GM18519 (cell line): ENCODE measurements around the gene SMIM8.
A peak's percentile ranks its signal among the peaks of the same experiment; 100 is the strongest.

Experiments
- ATAC-seq: cut with Tn5 transposase; IDR thresholded peaks from one replicate; pipeline ENCODE4 v1.9.1; 2021; ENCODE audit warnings: mild to moderate bottlenecking, moderate library complexity; ENCODE audit not compliant: unreplicated experiment, low FRiP score

Gene SMIM8

DNA sequence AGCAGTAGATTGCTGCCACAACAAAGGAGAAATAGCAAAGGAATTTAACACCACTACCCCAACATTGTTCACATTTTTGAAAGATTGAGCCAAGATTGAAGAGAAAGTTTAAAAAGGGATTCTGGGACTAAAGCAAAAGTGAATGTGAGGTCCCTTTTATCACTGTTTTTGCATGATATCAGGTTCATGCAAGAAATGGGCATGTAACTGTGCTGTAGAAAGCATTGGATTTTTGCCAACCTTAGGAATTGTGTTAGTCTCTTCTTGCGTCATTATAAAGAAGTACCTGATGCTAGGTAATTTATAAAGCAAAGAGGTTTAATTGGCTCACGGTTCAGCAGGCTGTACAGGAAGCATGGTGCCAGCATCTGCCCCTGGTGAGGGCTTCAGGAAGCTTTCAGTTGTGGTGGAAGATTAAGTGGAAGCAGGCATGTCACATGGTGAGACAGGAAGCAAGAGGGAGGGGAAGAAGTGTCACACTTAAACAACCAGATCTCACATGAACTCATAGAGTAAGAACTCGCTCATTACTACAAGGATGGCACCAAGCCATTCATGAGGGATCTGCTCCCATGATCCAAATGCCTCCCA lies 11.3 kb downstream of the SMIM8 start:
- ATAC-seq, result no peak

DNA sequence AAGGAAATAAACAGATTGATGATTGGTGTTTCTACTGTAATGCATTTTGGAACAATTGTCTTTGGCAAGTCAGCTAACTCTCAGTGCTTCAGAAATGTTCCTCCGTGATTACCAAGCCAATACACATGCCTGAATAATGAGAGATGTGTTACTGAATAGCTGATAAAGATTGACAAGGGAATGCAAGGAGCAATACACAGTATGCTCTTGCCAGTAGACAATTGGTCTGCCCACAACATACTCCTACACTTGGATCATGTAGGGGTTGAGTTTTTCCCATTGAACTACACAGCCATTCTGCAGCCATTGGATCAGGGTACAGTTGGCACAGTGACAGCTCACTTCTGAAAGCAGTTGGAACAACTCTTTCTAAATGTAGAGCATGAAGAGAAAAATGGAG lies 12.3 kb downstream of the SMIM8 start:
- no peak for ATAC-seq

DNA sequence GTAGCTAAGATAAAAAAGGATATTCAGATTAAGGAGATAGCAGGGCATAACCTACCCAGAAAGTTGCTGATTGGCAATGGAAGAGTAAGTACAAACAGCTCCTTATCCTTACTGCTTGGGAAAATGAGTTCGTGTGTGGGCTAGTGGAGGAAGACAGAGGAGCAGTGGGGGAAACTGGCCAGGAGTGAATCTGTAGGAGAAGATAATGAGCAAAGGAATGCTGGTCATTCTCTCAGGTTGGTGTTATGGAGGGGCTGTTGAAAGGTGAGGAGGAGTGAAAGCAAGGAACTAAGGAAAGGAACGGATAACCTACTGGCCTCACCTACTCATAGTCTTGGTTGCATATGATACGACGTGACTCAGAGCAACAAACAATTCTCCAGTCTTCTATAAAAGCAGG lies 14.0 kb downstream of the SMIM8 start:
- no peak for ATAC-seq

DNA sequence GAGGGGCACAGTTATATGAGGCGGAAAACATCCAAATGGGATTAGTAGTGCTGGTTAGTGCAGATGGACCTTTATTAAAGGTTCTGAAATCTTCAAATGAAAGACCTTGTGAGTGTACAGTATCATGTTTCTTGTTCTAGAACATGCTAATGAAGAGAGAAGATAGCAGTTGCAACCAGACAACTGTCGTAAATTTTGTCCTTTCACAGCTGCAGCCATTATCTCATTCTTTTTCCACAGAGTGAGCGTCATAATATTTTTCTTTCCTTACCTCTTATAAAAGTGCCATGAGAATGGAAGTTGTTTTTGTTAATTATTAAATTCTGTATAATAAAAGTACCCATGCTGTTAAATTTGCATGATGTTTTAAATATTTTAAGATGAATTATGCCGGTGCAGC lies 17.8 kb downstream of the SMIM8 start:
- no peak for ATAC-seq

DNA sequence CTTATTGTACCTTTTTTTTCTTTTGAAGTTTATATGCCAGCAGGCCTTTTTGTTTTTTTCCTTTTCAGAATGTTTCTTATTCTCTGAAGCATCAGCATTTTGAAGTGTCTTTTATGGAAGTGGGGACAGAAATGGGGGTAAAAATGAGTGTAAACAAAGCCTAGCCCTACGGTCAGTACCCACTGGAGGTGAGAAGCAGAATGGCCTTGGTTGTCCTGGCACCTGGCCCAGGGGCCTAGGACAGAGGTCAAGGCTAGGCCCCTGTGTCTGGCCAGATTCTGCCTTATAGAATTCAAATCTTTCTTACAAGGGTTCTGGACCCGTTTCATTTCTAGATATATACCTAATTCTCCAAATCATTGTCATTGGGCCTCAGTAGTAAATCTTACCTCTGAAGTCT lies 18.8 kb downstream of the SMIM8 start:
- ATAC-seq, result no peak

DNA sequence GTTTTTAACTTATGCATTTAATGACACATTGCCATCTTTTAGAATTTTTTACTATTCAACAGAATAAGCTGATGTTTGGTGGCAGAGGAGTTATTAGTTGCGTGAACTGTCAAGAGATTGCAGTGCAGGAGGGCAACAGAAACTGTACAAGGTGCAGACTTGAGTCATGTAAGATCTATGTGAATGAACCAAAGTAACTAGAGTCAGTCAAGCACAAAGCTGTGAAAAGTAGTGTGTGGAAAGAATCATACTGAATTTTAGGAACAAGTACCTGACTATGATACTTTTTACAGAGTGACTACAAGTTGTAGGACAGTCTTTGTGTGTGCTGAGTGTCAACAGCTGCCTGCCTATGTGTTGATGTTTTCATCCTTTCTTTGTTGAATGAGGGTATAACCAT lies 19.5 kb downstream of the SMIM8 start:
- peak; percentile 64 for ATAC-seq

DNA sequence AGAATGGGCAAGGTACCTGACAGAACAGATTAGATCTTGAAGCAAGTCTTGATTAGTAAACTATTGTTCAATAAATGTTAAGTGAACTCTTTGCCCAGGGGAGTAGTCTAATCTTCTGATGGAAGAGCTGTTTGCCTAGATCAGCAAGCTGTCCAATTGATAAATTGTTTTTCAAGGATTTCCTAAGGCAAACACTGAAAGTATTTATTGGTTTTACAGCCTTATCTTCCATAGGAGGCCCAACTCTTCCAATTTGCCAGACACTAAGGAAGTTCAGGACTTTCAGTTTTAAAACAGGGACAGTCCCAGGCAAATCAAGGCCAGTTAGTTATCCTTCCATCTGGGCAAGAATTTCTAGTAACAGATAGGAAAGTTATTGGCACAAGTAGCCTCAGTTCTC lies 20.4 kb downstream of the SMIM8 start:
- no peak for ATAC-seq

DNA sequence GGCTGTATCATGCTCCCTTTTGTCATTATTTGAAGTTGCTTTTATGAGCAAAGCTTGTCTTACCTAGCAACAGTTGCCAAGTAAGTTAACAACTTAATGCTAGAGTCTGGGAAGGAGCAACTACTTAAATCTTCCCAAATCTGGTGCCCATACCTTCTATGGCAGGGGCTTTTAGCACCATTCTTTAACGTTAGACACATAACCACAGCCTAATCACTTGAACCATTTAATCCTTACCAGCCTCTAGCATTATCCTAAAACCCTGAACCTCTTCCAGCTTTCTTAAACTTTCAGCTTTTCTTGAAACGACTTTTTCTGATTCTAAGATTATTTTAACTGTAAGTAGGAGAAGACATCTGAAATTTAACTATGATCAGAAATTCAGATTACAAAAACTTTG lies 22.3 kb downstream of the SMIM8 start, which contains the start of gene C6orf163:
Gene C6orf163 (plus strand): TSS at position 83 of the 400 bp plus-strand sequence. CDS start 287 bp downstream, at position 370.
- no peak for ATAC-seq

DNA sequence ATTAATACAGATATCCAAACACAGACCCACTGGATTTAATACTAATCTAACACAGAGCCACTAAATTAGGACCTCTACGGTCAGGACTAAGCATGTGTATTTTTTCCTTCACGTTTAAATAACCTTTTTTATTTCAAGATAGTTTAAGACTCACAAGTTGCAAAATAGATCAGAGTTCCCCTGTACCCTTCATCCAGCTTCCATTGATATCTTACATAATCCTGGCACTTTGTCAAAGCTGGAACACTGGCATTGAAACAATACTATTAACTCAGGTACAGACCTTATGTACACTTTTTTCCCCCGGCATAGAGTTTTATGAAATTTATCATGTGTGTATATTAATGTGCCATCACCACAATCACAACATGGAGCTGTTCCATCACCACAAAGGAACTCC lies 24.3 kb downstream of the SMIM8 start:
- no peak for ATAC-seq

DNA sequence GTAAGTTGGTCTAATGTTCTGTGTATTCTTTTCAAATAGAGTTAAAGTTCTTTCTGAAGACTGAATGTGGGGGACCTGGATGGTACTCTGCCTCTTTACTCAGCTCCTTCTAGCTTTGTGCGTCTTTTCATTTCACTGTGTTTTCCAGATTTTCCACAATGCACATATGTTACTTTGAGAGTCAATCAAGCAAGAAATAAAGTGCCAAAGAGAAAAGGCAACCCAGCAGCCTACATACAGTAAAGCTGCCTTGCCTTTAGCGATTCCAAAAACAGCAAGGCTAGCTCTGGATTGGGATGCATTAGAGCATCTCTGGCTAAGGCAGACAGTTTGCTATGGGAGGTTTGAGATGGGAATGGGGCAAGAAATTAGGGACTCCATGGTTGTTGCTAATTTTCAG lies 27.5 kb downstream of the SMIM8 start:
- ATAC-seq, result no peak

DNA sequence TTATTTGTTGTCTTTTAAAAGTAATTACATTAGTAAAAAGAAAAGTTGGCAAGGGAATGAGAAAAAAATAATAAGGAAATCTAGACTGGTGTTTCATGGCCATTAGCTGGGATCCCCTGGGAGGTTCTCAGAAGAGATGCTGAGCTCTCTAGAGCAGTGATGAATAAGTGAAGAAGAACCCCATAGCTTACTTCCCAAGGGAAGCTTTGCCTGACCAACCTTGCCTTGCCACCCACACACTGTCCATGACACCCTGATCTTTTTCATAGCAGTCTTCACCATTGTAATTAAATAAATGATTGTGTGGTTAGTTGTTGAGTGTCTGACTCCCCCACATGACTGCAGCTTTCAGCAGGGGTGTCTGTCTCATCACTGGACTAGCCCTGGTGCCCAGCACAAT lies 28.1 kb downstream of the SMIM8 start:
- no peak for ATAC-seq

DNA sequence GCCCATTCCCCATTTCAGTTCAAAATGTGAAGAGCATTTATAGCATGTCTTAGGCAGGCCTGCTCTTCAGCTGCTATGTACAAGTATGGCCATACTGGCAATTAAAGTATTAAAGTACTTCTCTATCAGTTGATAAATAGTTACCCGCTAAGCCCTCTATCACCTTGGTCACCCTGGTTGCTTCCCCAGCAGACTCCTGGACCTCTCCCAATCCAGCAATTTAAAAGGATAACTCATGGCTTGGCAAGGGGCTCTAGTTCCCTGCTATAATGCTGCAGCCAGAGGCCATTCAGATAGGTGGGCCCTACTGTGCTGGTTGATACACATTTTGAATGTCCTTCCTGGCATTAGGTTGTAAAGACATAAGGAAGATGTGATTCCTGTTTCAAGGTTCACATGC lies 29.2 kb downstream of the SMIM8 start:
- no peak for ATAC-seq

DNA sequence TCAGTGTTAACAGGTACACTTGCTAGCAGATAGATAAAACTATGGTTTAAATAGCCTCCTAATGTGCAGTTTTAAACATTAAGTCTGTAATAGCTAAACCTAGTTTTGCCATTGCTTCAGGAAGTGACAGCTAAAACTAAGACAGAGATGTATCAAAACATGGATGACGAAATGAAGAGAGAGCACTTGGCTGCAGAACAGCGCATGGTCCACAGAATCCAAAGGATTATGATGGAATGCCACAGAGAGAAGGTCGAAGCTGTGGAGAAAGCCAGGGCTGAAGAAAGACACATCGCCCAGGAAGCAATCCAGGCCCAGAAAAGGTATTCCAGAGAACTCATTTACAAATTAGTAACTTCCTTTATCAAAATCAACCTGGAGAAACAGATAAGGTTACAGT lies 33.8 kb downstream of the SMIM8 start:
- no peak for ATAC-seq

DNA sequence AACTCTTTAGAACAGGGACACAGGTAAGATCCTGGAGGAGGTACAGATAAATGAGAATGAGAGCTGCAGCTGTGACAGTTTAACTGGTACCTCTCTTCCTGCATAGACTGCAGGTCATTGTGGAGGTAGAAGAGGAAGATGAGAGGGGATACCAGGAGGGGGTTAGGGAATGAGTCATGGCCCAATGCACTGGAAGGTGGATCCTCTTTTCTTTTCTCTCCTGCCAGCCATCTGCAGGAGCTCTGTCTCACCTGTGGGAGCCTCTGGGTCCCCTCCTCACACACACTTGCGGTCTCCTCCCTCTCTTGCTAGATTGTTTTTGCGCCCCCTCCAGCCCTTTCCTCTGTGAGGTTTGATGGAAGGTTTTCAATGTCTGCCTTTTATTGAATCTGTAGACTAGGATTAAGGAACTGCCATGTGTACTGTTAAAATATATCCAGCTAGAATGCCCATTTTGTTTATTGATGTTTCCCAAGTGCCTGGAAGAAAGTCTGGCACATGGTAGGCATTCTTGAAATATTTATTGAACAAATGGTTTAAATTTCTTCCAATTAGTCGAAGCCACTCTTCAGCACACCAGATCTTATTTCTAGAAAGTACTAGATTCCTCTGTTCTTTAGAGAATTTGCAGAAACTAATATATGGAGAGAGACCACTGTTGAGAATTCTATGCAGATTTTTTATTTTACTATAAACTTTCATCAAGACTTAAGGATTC lies 35.2 kb downstream of the SMIM8 start:
- ATAC-seq, result no peak

DNA sequence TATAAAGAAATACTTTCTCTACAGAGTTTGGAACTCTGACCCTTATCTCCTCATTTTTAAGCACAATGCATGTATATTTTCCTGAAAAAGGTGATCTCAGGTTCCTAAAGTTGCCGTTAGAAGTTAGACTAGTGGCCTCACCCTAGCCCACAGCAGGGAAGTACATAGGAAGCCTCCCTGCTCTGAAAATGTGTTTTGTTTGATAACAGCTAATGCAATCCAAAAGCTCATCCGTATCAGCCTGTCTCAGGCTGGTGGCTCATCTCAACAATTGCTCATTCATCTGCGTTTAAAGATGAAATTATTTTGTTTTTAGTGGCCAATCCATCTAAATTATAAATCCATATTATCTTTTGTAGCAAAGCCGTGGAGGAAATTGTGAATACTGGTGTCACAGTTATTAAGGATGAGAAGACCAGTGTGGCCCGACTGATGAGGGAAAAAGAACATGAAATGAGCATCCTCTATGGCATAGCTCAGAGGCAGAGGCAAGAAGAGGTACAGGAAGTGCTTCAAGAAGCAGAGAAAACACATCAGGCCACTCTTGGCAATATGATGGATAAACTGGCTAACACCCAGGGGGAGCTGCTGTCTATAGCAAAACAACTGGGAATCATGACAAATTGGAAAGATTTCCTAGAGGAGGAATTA lies 42.3 kb downstream of the SMIM8 start:
- no peak for ATAC-seq

DNA sequence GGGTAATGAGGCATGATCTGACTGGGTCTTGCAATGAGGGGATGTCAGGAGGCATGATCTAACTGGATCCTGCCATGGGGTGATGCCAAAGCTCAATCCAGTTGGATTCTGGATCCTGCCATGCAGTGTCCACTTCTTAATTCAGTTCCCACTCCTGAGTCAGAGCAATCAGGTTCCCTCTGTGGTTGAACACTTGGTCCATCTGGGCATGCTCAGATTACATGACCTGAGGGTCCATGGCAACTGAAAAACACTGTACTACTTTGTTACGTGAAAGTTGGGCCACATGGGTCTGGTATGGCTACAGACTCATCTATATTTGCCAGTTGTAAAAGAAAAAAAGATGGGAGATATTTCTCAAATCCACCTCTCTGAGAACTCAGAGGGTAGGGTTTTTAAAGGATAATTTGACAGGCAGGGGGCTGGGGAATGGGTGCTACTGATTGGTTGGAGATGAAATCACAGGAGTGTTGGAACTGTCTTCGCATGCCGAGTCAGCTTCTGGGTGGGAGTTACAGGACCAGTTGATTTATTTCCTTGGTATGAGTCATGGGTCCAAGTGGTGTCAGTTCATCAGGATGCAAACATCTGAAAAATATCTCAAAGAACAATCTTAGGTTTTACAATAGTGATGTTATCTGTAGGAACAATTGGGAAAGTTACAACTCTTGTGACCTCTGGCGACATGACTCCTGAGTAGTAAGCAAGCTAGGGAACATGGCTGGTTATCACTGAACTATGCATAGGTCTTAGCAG lies 43.9 kb downstream of the SMIM8 start:
- no peak for ATAC-seq

DNA sequence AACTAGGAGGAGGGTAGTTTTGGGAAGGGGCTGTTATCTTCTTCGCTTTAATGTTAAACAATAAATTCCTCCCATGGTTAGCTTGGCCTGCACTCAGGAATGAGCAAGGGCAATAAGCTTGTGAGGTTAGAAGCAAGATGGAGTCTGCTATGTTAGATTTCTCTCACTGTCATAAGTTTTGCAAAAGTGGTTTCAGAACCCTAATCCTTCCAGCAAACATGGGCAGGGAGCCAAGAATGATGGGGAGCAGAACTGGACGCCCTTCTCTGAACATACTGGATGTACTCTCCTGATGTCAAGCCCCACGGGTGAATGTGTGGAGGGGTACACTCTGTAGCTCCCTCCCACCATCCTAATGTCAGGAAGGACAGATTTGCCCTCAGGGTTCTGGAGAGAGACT lies 44.5 kb downstream of the SMIM8 start:
- no peak for ATAC-seq

DNA sequence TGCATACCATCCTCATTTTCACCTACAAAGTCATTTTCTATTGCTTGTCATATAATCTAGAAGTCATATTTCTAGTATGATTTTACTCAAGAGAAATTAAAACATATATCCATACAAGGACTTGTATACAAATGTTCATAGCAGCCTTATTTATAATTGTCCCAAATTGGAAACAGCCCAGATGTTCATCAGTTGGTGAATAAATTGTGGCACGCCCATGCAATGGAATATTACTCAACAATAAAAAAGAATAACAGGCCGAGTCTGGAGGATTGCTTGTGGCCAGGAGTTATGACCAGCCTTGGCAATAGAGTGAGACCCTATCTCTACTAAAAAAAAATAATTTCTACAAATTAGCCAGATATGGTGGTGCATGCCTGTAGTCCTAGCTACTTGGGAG lies 51.0 kb downstream of the SMIM8 start:
- no peak for ATAC-seq

DNA sequence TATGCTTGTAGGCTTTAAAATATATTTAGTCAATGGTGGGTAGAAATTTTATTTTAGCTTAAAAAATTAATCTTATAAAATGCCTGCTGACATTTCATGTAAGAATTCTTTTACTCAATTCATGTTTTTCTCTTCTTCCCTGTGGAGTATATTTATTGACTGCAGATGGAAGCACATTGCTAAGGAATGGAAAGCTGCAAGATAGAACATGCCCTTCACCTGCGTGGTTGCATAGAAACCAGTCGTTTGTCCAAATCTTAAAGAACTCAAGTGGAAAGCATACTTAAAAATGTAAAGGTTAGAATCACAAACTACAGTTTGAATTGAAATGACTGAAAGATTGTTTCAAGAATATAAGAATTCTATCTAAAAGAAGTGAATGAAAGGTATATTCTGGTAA lies 52.9 kb downstream of the SMIM8 start:
- ATAC-seq, result no peak

DNA sequence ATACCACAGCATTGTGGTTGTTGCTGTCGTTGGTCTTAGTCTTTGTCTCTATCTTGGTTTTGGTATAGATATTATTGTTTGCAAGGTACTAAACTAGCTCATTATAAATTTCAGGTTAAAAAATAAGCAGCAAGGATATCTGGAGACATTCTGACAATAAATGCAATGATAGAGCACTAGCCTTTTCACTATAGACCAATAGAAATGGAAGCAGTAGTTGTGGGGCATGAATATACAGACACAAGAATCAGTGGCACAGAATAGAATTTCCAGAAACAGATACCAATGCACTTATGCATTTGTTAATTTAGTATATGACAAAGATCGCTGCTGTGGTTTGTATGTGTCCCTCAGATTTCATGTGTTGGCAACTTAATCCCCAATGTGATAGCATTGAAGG lies 54.3 kb downstream of the SMIM8 start:
- ATAC-seq, result no peak

DNA sequence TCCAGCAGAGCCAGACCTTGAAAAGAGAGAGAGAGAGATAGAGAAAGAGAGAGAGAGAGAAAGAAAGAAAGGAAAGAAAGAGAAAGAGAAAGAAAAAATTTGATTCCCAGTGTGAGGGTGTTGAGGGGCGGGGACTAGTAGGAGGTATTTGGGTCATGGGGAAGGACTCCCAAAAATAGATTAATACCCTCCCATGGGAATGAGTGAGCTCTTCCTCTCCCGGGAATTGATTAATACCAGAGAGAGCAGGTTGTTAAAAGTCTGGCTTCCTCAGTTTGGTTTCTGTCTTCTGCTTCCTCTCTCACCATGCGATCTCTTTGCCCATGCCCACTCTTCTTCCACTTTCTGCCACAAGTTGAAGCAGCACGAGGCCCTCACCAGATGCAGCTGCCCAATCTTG lies 56.6 kb downstream of the SMIM8 start:
- ATAC-seq, result no peak
